ENCODE data around the gene TEX35.

Gene TEX35

DNA sequence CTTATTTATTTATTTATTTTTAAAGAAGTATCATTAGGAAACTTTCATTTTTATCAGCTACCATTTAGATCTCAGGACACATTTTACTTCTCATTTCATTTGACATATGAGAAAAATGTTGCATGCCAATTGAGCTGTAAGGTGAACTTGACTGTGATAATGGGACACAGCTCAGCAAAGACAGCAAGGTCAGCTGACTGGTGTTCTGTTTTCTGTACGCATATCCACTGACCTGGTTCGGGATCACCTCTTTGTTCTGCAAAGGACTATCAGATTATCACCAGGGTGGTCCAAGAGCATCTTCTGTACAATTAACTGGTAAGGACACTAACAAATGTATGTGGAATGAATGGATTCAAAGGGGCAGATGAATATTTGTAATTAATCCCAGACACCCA lies 51.9 kb downstream of the TEX35 start:
- Histone ChIP-seq H3K4me3 (ENCODE audit: low read depth in 1 of 2, low read length in 2 of 2) (no peak overlapping the region), H3K4me1 (ENCODE audit: control insufficient read depth in 1 of 2, insufficient read depth in 2 of 2, low read length in 2 of 2) (no peaks in the 10 kb centered on the region), H3K9me3 (ENCODE audit: control insufficient read depth in 1 of 2, low read length in 2 of 2) (peaks cover 0 to 7% of the 10 kb centered on the region in 2 donors), H3K36me3 (ENCODE audit: control insufficient read depth in 1 of 2, insufficient read depth in 2 of 2, low read length in 2 of 2) (no peaks in the 10 kb centered on the region), H3K27me3 (ENCODE audit: low read depth, low read length) (no peaks in the 10 kb centered on the region), H3K27ac (ENCODE audit: low read length) (no peak overlapping the region)

DNA sequence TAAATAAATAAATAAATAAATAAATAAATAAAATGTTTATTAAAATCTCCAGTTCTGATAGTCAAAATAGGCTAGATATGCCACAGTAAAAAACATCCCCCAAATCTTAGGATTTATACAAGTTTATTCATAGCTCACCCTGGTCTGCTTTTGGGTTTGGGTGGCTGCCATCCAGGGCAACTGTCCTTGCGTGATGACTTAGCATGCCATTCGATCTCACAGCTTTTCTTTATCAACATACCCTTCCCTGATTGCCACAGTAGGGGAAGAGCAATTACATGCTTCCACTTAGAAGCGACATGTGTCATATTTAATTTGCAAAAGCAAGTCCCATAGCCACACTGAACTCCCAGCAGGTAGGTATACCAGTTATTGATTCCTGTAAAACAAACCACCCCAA lies 52.7 kb downstream of the TEX35 start:
- Histone ChIP-seq H3K4me3 (ENCODE audit: low read depth in 1 of 2, low read length in 2 of 2) (no peak overlapping the region), H3K9me3 (ENCODE audit: control insufficient read depth in 1 of 2, low read length in 2 of 2) (peaks cover 0 to 7% of the 10 kb centered on the region in 2 donors), H3K4me1 (ENCODE audit: control insufficient read depth in 1 of 2, insufficient read depth in 2 of 2, low read length in 2 of 2) (no peaks in the 10 kb centered on the region), H3K36me3 (ENCODE audit: control insufficient read depth in 1 of 2, insufficient read depth in 2 of 2, low read length in 2 of 2) (no peaks in the 10 kb centered on the region), H3K27me3 (ENCODE audit: low read depth, low read length) (no peaks in the 10 kb centered on the region), H3K27ac (ENCODE audit: low read length) (no peak overlapping the region)

DNA sequence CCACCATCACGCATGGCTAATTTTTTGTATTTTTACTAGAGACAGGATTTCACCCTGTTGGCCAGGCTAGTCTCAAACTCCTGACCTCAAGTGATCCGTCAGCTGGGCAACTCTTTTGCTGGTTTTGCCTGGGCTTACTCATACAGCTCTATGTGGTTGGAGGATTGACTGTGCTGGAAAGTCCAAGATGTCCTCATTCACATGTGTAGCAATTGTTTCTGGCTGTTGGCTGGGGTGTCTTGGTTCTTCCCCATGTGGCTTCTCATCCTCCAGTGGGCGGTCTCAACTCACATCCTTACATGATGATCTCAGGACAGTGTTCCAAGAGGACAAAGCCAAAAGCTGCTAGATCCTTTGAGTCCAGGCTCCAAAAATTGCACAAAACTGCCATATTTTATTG lies 53.3 kb downstream of the TEX35 start:
- Histone ChIP-seq H3K36me3 (ENCODE audit: control insufficient read depth in 1 of 2, insufficient read depth in 2 of 2, low read length in 2 of 2) (no peaks in the 10 kb centered on the region), H3K9me3 (ENCODE audit: control insufficient read depth in 1 of 2, low read length in 2 of 2) (peaks cover 0 to 7% of the 10 kb centered on the region in 2 donors), H3K27ac (ENCODE audit: low read length) (no peak overlapping the region), H3K4me3 (ENCODE audit: low read depth in 1 of 2, low read length in 2 of 2) (no peak overlapping the region), H3K27me3 (ENCODE audit: low read depth, low read length) (no peaks in the 10 kb centered on the region), H3K4me1 (ENCODE audit: control insufficient read depth in 1 of 2, insufficient read depth in 2 of 2, low read length in 2 of 2) (no peaks in the 10 kb centered on the region)

DNA sequence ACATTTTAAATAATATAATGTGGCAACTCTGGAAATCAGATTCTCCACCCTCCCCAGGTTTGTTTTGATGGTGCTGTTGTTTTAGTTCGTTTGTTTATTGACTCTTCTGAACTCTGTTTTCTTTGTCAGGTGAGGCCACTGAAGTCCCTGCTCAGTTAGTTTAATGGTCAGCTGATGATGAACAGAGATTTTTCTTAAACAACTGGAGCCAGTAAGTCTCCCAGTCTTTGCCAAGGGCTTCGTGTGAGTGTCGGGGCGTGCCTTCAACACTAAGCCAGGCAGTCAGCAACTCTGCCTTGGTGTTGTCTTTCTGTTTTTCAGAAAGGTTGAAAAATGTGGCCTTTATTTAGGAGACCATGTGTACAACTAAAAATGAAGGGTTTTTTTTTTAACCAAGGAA lies 58.9 kb downstream of the TEX35 start:
- Histone ChIP-seq H3K9me3 (ENCODE audit: control insufficient read depth in 1 of 2, low read length in 2 of 2) (peaks cover 0 to 1% of the 10 kb centered on the region in 2 donors), H3K27me3 (ENCODE audit: low read depth, low read length) (no peaks in the 10 kb centered on the region), H3K4me1 (ENCODE audit: control insufficient read depth in 1 of 2, insufficient read depth in 2 of 2, low read length in 2 of 2) (peaks cover 0 to 7% of the 10 kb centered on the region in 2 donors), H3K27ac (ENCODE audit: low read length) (no peak overlapping the region), H3K36me3 (ENCODE audit: control insufficient read depth in 1 of 2, insufficient read depth in 2 of 2, low read length in 2 of 2) (no peaks in the 10 kb centered on the region), H3K4me3 (ENCODE audit: low read depth in 1 of 2, low read length in 2 of 2) (no peak overlapping the region)

Measured in muscle layer of duodenum (tissue), 2 donors.